Suprapubic skin (tissue), 4 donors: ENCODE data around the gene PTGIS. TPM values are rescaled to one million over a fixed set of nuclear protein-coding genes. Genes with fewer than 3 reads are reported as not detected.

Experiments used
- DNase-seq, 2 donors: peaks; one replicate each; pipeline ENCODE4 v3.0.0-alpha.2; 2019; ENCODE audit warnings: low spot score in 2 of 2
- H3K27ac ChIP-seq: fragments of 200-600 bp; sonication (generic); one replicate; pipeline ENCODE4 v1.5.1; 2019
- H3K27me3 ChIP-seq: fragments of 200-600 bp; sonication (generic); one replicate; pipeline ENCODE4 v1.5.1; 2019
- H3K36me3 ChIP-seq: fragments of 200-600 bp; sonication (generic); one replicate; pipeline ENCODE4 v1.5.1; 2019
- H3K4me1 ChIP-seq: fragments of 200-600 bp; sonication (generic); one replicate; pipeline ENCODE4 v1.5.1; 2019
- H3K4me3 ChIP-seq: fragments of 200-600 bp; sonication (generic); one replicate; pipeline ENCODE4 v1.5.1; 2019; ENCODE audit warnings: mild to moderate bottlenecking
- H3K9me3 ChIP-seq: fragments of 200-600 bp; sonication (generic); one replicate; pipeline ENCODE4 v1.5.1; 2019
- EP300 ChIP-seq: sonication (generic); formaldehyde crosslinking; IDR thresholded peaks from one replicate; pipeline ENCODE4 v1.6.1; 2017; ENCODE audit warnings: antibody characterized with exemption
- POLR2A ChIP-seq, 2 donors: fragments of 450-650 bp; IDR thresholded peaks; one replicate each; pipeline ENCODE4 v1.6.1; 2017; ENCODE audit warnings: antibody characterized with exemption in 2 of 2, mild to moderate bottlenecking in 2 of 2, moderate library complexity in 2 of 2
- POLR2AphosphoS5 ChIP-seq, 3 donors: sonication (generic); formaldehyde crosslinking; IDR thresholded peaks; one replicate each; pipeline ENCODE4 v1.6.1; 2017; ENCODE audit warnings: antibody characterized with exemption in 3 of 3
- WGBS: methylation state at CpG from one replicate; pipeline ENCODE4 v1.1.5; 2018; 5-methylcytosine and 5-hydroxymethylcytosine counted together
- total RNA-seq, 4 donors: library from RNA; depleted of rRNA; stranded (reverse); fragments of >200 nt; gene quantifications; one replicate each; pipeline ENCODE4 v1.1.0, GENCODE V29; 2016
- TF ChIP-seq, protein P1 (sequence below), 2 donors: fragments of 200-600 bp in 1 of 2; fragments of 450-650 bp in 1 of 2; sonication (generic) in 1 of 2; IDR thresholded peaks; one replicate each; pipeline ENCODE4 v1.5.1; 2016 to 2019; ENCODE audit warnings: antibody characterized with exemption in 2 of 2, mild to moderate bottlenecking in 1 of 2, moderate library complexity in 1 of 2

PTGIS gene
- total RNA-seq, 4 donors from 2014 or later = 4.3 to 14.4 (median 7.0) TPM

DNA sequence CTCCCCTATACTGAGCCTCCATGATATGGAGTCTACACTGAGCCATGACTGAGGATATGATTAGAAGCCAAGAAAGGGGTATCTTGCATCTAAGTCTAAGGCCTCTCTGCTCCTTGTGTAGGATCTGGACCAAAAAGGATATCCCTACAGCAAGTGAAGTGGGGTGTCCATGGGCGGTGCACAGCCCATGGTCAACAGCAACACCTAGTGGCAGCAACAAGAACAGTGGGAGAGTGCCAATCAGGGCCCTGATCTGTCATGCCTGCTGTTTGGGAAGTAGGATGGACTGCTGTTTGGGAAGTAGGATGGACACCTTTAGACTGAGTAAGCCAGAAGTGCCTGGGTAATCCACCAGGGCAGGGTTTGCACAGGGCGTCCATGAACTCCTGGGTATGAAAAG, 22.4 kb downstream of the PTGIS start:
- H3K9me3 ChIP-seq = no peaks in the 10 kb centered on the region
- H3K4me1 ChIP-seq = no peaks in the 10 kb centered on the region
- TF ChIP-seq EP300 (no peak), POLR2A (IDR thresholded peaks at IDR 0.05) (no peak)
- DNase-seq = peak in 1 of 2 donors; percentile 8
- no peak overlapping the region for H3K4me3 ChIP-seq
- H3K27ac ChIP-seq = no peak overlapping the region
- no peaks in the 10 kb centered on the region for H3K36me3 ChIP-seq
- 91% methylated on average over 2 of the region's 2 CpGs for WGBS
- H3K27me3 ChIP-seq = no peaks in the 10 kb centered on the region

GRCh38 chr20:49544535-49544934, 23.4 kb downstream of the PTGIS start:
- Histone ChIP-seq H3K27me3 (no peaks in the 10 kb centered on the region), H3K27ac (no peak overlapping the region), H3K4me3 (no peak overlapping the region), H3K4me1 (no peaks in the 10 kb centered on the region), H3K9me3 (no peaks in the 10 kb centered on the region), H3K36me3 (no peaks in the 10 kb centered on the region)
- DNase-seq = no peak
- WGBS = 95% methylated on average over 5 of the region's 5 CpGs
- no peak for TF ChIP-seq EP300

DNA sequence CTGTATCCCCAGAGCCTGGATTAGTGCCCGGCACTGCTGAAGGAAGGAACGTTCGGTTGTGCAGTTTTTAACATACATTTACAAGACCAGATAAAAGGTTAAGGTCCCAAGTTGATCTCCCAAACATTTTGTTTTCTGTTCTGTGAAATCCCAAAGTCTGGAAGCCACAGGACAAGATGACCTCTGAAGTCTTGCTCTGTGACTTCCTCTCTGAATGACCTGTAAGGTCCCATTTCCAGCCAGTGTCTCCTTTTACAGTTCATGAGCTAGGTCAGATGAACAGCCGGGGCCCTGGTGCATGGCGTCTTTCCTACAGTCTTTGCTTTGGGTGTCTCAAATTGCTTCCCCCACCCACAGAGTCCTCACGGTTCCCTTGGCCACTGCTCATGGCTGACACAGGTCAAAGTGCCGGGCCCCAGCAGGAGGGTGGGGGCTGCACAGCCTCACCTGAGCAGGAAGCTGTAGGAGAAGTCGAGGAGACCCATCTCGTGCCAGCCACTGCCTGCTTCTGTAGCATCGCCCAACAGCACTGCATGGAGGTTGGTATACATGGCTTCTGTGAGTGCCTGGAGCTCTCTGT, 24.0 kb downstream of the PTGIS start:
- H3K9me3 ChIP-seq = no peaks in the 10 kb centered on the region
- no peaks in the 10 kb centered on the region for H3K4me1 ChIP-seq
- H3K27me3 ChIP-seq = no peaks in the 10 kb centered on the region
- no peak overlapping the region for H3K4me3 ChIP-seq
- WGBS = 70% methylated on average over 10 of the region's 10 CpGs
- peak in 1 of 2 donors; percentile 74 for DNase-seq
- no peaks in the 10 kb centered on the region for H3K36me3 ChIP-seq
- H3K27ac ChIP-seq = no peak overlapping the region
- no peak for TF ChIP-seq POLR2AphosphoS5 (IDR thresholded peaks at IDR 0.05)
- no peak for TF ChIP-seq POLR2A (IDR thresholded peaks at IDR 0.05)
- no peak for TF ChIP-seq EP300
- TF ChIP-seq, protein P1, sequence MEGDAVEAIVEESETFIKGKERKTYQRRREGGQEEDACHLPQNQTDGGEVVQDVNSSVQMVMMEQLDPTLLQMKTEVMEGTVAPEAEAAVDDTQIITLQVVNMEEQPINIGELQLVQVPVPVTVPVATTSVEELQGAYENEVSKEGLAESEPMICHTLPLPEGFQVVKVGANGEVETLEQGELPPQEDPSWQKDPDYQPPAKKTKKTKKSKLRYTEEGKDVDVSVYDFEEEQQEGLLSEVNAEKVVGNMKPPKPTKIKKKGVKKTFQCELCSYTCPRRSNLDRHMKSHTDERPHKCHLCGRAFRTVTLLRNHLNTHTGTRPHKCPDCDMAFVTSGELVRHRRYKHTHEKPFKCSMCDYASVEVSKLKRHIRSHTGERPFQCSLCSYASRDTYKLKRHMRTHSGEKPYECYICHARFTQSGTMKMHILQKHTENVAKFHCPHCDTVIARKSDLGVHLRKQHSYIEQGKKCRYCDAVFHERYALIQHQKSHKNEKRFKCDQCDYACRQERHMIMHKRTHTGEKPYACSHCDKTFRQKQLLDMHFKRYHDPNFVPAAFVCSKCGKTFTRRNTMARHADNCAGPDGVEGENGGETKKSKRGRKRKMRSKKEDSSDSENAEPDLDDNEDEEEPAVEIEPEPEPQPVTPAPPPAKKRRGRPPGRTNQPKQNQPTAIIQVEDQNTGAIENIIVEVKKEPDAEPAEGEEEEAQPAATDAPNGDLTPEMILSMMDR (IDR thresholded peaks at IDR 0.05) = no peak

DNA sequence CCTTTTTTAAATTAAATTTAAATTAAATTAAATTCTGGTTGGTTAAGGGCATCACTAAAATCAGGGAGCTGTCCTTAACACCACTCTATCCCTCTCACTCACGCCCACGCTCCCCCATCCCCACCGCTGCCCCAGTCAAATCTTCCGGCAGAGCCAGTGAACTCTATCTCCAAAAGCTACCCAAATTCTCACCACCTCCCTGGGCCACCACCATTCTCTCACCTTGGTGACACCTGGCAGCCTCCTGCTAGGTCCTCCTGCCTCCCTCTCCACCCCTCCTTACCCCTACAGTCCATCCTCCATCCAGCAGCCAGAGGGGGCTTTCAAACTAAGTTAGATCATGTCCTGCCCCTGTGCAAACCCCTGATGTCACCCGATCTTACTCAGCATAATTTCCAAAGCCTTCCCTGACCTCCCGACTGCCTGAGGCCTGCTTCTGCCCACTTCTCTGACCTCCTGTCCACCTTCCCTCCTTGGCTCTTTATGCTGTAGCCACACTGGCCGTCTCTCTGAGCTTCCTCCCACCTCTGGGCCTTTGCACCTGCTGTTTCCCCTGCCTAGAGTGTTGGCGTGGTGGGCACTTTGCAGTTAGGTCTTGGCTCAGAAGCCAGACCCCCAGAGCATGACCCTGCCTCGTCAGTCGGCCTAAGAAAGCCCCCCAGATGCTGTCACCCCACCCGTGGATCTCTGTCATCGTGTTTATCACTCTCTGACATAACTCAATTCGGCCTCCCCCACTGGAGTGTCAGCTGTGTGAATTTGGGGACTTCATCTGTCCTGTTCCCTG, 24.7 kb downstream of the PTGIS start:
- 82% methylated on average over 13 of the region's 13 CpGs for WGBS
- peak in 1 of 2 donors; percentile 70 for DNase-seq
- H3K4me3 ChIP-seq = no peak overlapping the region
- TF ChIP-seq EP300 (no peak), POLR2A (IDR thresholded peaks at IDR 0.05) (no peak), POLR2AphosphoS5 (IDR thresholded peaks at IDR 0.05) (no peak)
- TF ChIP-seq, protein P1 (IDR thresholded peaks at IDR 0.05) = no peak
- no peaks in the 10 kb centered on the region for H3K4me1 ChIP-seq
- H3K36me3 ChIP-seq = no peaks in the 10 kb centered on the region
- no peaks in the 10 kb centered on the region for H3K27me3 ChIP-seq
- no peak overlapping the region for H3K27ac ChIP-seq
- no peaks in the 10 kb centered on the region for H3K9me3 ChIP-seq

DNA sequence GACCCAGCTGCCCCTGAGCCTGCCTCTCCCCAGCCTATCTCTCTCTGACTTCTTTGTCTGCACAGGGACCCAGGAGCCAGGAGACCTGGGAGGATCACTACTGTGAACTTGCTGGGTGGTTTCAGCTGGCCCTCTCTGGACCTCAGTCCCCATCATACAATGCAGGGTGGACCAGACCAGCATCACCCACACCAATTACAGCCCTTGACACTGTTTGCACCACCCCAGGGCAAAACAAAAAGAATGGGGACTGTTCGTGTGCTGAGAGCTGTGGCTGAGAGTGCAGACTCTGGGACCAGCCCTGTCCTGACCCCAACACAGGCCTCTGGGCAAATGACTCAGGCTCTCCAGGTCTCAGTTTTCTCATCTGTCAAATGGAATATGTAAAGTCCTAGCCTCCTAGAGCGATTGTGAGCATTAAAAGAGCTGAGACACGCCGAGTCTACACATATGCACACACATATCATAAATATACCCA, 25.4 kb downstream of the PTGIS start:
- H3K27ac ChIP-seq = no peak overlapping the region
- H3K4me1 ChIP-seq = no peaks in the 10 kb centered on the region
- TF ChIP-seq POLR2A (IDR thresholded peaks at IDR 0.05) = no peak
- no peak for TF ChIP-seq POLR2AphosphoS5 (IDR thresholded peaks at IDR 0.05)
- no peak for TF ChIP-seq EP300
- TF ChIP-seq, protein P1 (IDR thresholded peaks at IDR 0.05) = no peak
- WGBS = 91% methylated on average over 4 of the region's 4 CpGs
- H3K36me3 ChIP-seq = no peaks in the 10 kb centered on the region
- no peaks in the 10 kb centered on the region for H3K27me3 ChIP-seq
- no peak overlapping the region for H3K4me3 ChIP-seq
- H3K9me3 ChIP-seq = no peaks in the 10 kb centered on the region
- DNase-seq = no peak

- H3K27ac ChIP-seq = no peak overlapping the region
- no peaks in the 10 kb centered on the region for H3K9me3 ChIP-seq
- WGBS = 63% methylated on average over 18 of the region's 18 CpGs
- no peaks in the 10 kb centered on the region for H3K27me3 ChIP-seq
- no peaks in the 10 kb centered on the region for H3K36me3 ChIP-seq
- no peak for DNase-seq
- no peak for TF ChIP-seq POLR2AphosphoS5 (IDR thresholded peaks at IDR 0.05)
- TF ChIP-seq, protein P1 (IDR thresholded peaks at IDR 0.05) = peak; percentile 62 to 72
- H3K4me3 ChIP-seq = no peak overlapping the region
- H3K4me1 ChIP-seq = no peaks in the 10 kb centered on the region
Observed at GRCh38 chr20:49541733-49542513, 26.0 kb downstream of the PTGIS start.
